IMR-90 (cell line): ENCODE results near the gene ZNF600. TPM values are rescaled to one million over a fixed set of nuclear protein-coding genes. Genes with fewer than 3 reads are reported as not detected.
"Not testable (repeated sequence)": the region's sequence is repeated elsewhere in the genome, so short reads cannot be mapped to it uniquely, and the experiment has no call there.

Experiments used
- ATAC-seq: fragments of 200-7000 bp; cut with Tn5 transposase; 2 replicates; pipeline ENCODE4 v1.9.1; 2020; ENCODE audit warnings: low read depth, mild to moderate bottlenecking, moderate library complexity
- BruUV-seq: library from RNA; stranded (reverse); fragments of 400-500 nt; replicated peaks from 2 replicates; lab custom pipeline; 2021; lab: Mats Ljungman, UMichigan
- CTCF ChIA-PET: fragments of 300-600 bp; formaldehyde crosslinking; extraction: SDS; loops from one replicate; lab custom pipeline; 2021; ENCODE audit warnings: antibody characterized with exemption; lab: Yijun Ruan, JAX
- POLR2A ChIA-PET: fragments of 300-600 bp; sonication (Branson Sonifier 250); formaldehyde crosslinking; loops from one replicate; lab custom pipeline; 2022; ENCODE audit warnings: antibody characterized with exemption; ENCODE audit not compliant: unreplicated experiment; lab: Charles Lee
- DNase-seq: peaks from one replicate; pipeline ENCODE4 v3.0.0; 2013
- H2AFZ ChIP-seq: replicated peaks from 2 replicates; pipeline ENCODE3; 2013; ENCODE audit warnings: low read length, mild to moderate bottlenecking; ENCODE audit not compliant: poor library complexity
- H2AK5ac ChIP-seq: 2 replicates; pipeline ENCODE4 v1.6.1; 2013; ENCODE audit warnings: low read depth, low read length, inconsistent platforms
- H2AK9ac ChIP-seq: replicated peaks from 2 replicates; pipeline ENCODE3; 2013; ENCODE audit warnings: mild to moderate bottlenecking, low read depth, low read length, moderate library complexity; ENCODE audit not compliant: poor library complexity
- H2BK120ac ChIP-seq: 2 replicates; pipeline ENCODE4 v1.6.1; 2013; ENCODE audit warnings: low read depth, low read length, inconsistent platforms
- H2BK15ac ChIP-seq: 3 replicates; pipeline ENCODE4 v1.6.1; 2013; ENCODE audit warnings: low read depth, low read length, inconsistent platforms
- H2BK20ac ChIP-seq: 2 replicates; pipeline ENCODE4 v1.6.1; 2013; ENCODE audit warnings: low read depth, mild to moderate bottlenecking, inconsistent platforms, low read length, moderate library complexity
- H2BK5ac ChIP-seq: 2 replicates; pipeline ENCODE4 v1.6.1; 2013; ENCODE audit warnings: mild to moderate bottlenecking, low read depth, low read length, inconsistent platforms; ENCODE audit not compliant: poor library complexity, severe bottlenecking
- H3K14ac ChIP-seq: replicated peaks from 2 replicates; pipeline ENCODE4 v1.6.1; 2013; ENCODE audit warnings: low read depth, low read length, inconsistent platforms
- H3K18ac ChIP-seq: 2 replicates; pipeline ENCODE4 v1.6.1; 2013; ENCODE audit warnings: low read depth, low read length, control low read depth
- H3K23ac ChIP-seq: 2 replicates; pipeline ENCODE4 v1.6.1; 2013; ENCODE audit warnings: low read depth, low read length, inconsistent platforms
- H3K27ac ChIP-seq: 2 replicates; pipeline ENCODE4 v1.5.1; 2013; ENCODE audit warnings: mild to moderate bottlenecking, control low read depth, low read length; ENCODE audit not compliant: insufficient read depth
- H3K27me3 ChIP-seq: 2 replicates; pipeline ENCODE4 v1.6.1; 2013; ENCODE audit warnings: low read length; ENCODE audit not compliant: control insufficient read depth, insufficient read depth
- H3K36me3 ChIP-seq: 2 replicates; pipeline ENCODE4 v1.6.1; 2013; ENCODE audit warnings: low read length, mixed read lengths; ENCODE audit not compliant: control insufficient read depth, insufficient read depth
- H3K4ac ChIP-seq: 2 replicates; pipeline ENCODE4 v1.6.1; 2013; ENCODE audit warnings: low read depth, low read length, inconsistent platforms
- H3K4me1 ChIP-seq: 2 replicates; pipeline ENCODE4 v1.6.1; 2013; ENCODE audit warnings: low read length, mixed read lengths; ENCODE audit not compliant: control insufficient read depth, insufficient read depth
- H3K4me2 ChIP-seq: 2 replicates; pipeline ENCODE4 v1.6.1; 2013; ENCODE audit warnings: low read depth, mild to moderate bottlenecking, control low read depth, low read length, moderate library complexity
- H3K4me3 ChIP-seq: 2 replicates; pipeline ENCODE4 v1.5.1; 2013; ENCODE audit warnings: low read depth, mild to moderate bottlenecking, control low read depth, low read length, moderate library complexity; ENCODE audit not compliant: insufficient read depth
- H3K56ac ChIP-seq: 2 replicates; pipeline ENCODE4 v1.6.1; 2013; ENCODE audit warnings: low read length, inconsistent platforms; ENCODE audit not compliant: insufficient read depth; ENCODE audit errors: extremely low read depth
- H3K79me1 ChIP-seq, 2 experiments: 2 replicates each; pipeline ENCODE4 v1.6.1; 2013; ENCODE audit warnings: low read length in 2 of 2, inconsistent platforms in 1 of 2, low read depth in 1 of 2
- H3K9ac ChIP-seq: 2 replicates; pipeline ENCODE4 v1.6.1; 2013; ENCODE audit warnings: low read depth, low read length, control low read depth
- H3K9me1 ChIP-seq: 2 replicates; pipeline ENCODE4 v1.6.1; 2013; ENCODE audit warnings: low read length, inconsistent platforms; ENCODE audit not compliant: insufficient read depth
- H3K9me3 ChIP-seq: 2 replicates; pipeline ENCODE4 v1.6.1; 2013; ENCODE audit warnings: low read length; ENCODE audit not compliant: control insufficient read depth, insufficient read depth
- H4K20me1 ChIP-seq: 2 replicates; pipeline ENCODE4 v1.6.1; 2013; ENCODE audit warnings: low read length, inconsistent platforms; ENCODE audit not compliant: insufficient read depth
- H4K5ac ChIP-seq: 2 replicates; pipeline ENCODE4 v1.6.1; 2013; ENCODE audit warnings: mild to moderate bottlenecking, low read depth, low read length, control low read depth
- H4K8ac ChIP-seq, 2 experiments: 2 replicates each; pipeline ENCODE4 v1.6.1; 2013; ENCODE audit warnings: low read depth in 2 of 2, low read length in 2 of 2, control low read depth in 1 of 2, inconsistent platforms in 1 of 2
- H4K91ac ChIP-seq: 2 replicates; pipeline ENCODE4 v1.6.1; 2013; ENCODE audit warnings: low read depth, low read length, inconsistent platforms; ENCODE audit not compliant: insufficient read depth
- WGBS, 2 experiments: methylation state at CpG; one replicate each; pipeline versions ENCODE4 v1.1.5 to v1.1.7; 2013; ENCODE audit warnings: missing lambda C conversion rate in 2 of 2; ENCODE audit not compliant: insufficient read length in 1 of 2; ENCODE audit errors: extremely low coverage in 2 of 2; 5-methylcytosine and 5-hydroxymethylcytosine counted together
- dilution Hi-C: fragments of 300-500 bp; cut with HindIII; formaldehyde crosslinking; loops from one replicate; pipeline ENCODE4 v1.14.3; 2018; ENCODE audit warnings: low sequenced_read_pairs; ENCODE audit not compliant: unreplicated experiment
- in situ Hi-C: fragments of 300-500 bp; cut with MboI; formaldehyde crosslinking; loops from 3 replicates; pipeline ENCODE4 v1.14.3; 2019; ENCODE audit warnings: low sequenced_read_pairs, inconsistent platforms, mixed read lengths
- intact Hi-C: fragments of 100-400 bp; cut with micrococcal nuclease; formaldehyde crosslinking; loops from 2 replicates; pipeline ENCODE4 v1.10.0; 2022
- polyA plus RNA-seq, 3 experiments: library from polyadenylated mRNA; depleted of rRNA; stranded (reverse); fragments of >200 nt; gene quantifications; 2 replicates each; pipeline ENCODE4 v1.2.3, GENCODE V29; 2012; ENCODE audit warnings: low replicate concordance in 1 of 3
- total RNA-seq: library from RNA; depleted of rRNA; stranded (reverse); fragments of >200 nt; gene quantifications from 2 replicates; pipeline ENCODE4 v1.2.3, GENCODE V29; 2012

ZNF600 gene
- total and polyA plus RNA-seq, 2 of the 4 experiments (the other 2 are of a cell fraction) = 4.0 to 4.1 TPM

DNA sequence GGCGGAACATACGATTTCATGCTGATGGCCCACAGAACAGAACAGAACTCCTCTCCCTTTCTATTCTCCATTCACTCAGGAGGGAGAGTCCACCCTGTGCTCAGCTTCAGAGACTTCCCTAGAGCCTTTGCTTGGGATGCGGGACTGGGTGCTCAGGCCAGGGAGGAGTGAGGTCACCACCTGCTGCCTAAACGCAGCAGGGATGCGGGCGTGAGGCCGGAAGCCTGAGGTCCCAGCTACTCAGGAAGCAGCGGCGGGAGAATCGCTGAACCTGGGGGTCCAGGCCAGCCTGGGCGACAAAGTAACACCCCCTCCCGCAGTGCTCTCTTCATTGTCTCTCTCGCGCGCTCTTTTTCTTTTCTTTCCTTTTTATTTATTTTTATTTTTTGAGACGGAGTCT lies 60.5 kb downstream of the ZNF600 start:
- H3K9me3 ChIP-seq, dilution Hi-C loops, H2AFZ ChIP-seq, BruUV-seq, H4K8ac ChIP-seq, H2BK15ac ChIP-seq, in situ Hi-C loops, H3K23ac ChIP-seq, CTCF ChIA-PET, H2BK120ac ChIP-seq, H2BK5ac ChIP-seq, H3K14ac ChIP-seq, ATAC-seq, H3K9me1 ChIP-seq, DNase-seq, H4K5ac ChIP-seq, H3K4ac ChIP-seq, H3K27me3 ChIP-seq, H3K56ac ChIP-seq, H2AK9ac ChIP-seq, H2BK20ac ChIP-seq, H4K91ac ChIP-seq, H3K9ac ChIP-seq, H3K4me2 ChIP-seq, H3K18ac ChIP-seq, intact Hi-C loops, H2AK5ac ChIP-seq, H3K27ac ChIP-seq, POLR2A ChIA-PET, H3K4me3 ChIP-seq: not testable (repeated sequence)
- peaks cover 11% of the 10 kb centered on the region; the same call in 1 of the 2 replicates for H4K20me1 ChIP-seq
- WGBS, 2 experiments = 100% methylated on average over 1 of the region's 16 CpGs; no CpG with 5 or more reads in 1 of the 2 experiments
- H3K4me1 ChIP-seq = peaks cover 18% of the 10 kb centered on the region
- peaks cover 9 to 30% of the 10 kb centered on the region in 2 experiments for H3K79me1 ChIP-seq
- H3K36me3 ChIP-seq = peaks cover 18% of the 10 kb centered on the region
